CD4-positive, alpha-beta T cell treated with Interleukin-6 at 100 ng/mL for 8 hours (primary cell): Measurements from ENCODE around the gene KRTAP10-1.

Experiments used
- DNase-seq: peaks from one replicate; pipeline ENCODE4 v3.0.0-alpha.2; 2020; ENCODE audit warnings: mixed read lengths, low spot score

The KRTAP10-1 gene

GRCh38 chr21:44502171-44502958 is 37.6 kb downstream of the KRTAP10-1 start:
- no peak for DNase-seq

GRCh38 chr21:44500111-44500510 is 39.9 kb downstream of the KRTAP10-1 start:
- no peak for DNase-seq

- DNase-seq, result no peak
Measured at GRCh38 chr21:44499631-44500030, 40.4 kb downstream of the KRTAP10-1 start.

GRCh38 chr21:44499211-44499560 is 40.8 kb downstream of the KRTAP10-1 start:
- no peak for DNase-seq

GRCh38 chr21:44498280-44499210 is 41.5 kb downstream of the KRTAP10-1 start:
- DNase-seq, result no peak

GRCh38 chr21:44497703-44498126 is 42.3 kb downstream of the KRTAP10-1 start:
- DNase-seq, result no peak

GRCh38 chr21:44496564-44497550 is 43.1 kb downstream of the KRTAP10-1 start:
- no peak for DNase-seq

GRCh38 chr21:44495611-44496563 is 44.1 kb downstream of the KRTAP10-1 start:
- no peak for DNase-seq

- no peak for DNase-seq
Measured at GRCh38 chr21:44494956-44495355, 45.0 kb downstream of the KRTAP10-1 start.

GRCh38 chr21:44494418-44494817 is 45.6 kb downstream of the KRTAP10-1 start:
- DNase-seq, result no peak

- no peak for DNase-seq
Measured at GRCh38 chr21:44492567-44493385, 47.2 kb downstream of the KRTAP10-1 start.

GRCh38 chr21:44490816-44491215 is 49.2 kb downstream of the KRTAP10-1 start:
- no peak for DNase-seq

GRCh38 chr21:44490405-44490804 is 49.6 kb downstream of the KRTAP10-1 start:
- no peak for DNase-seq

GRCh38 chr21:44489962-44490361 is 50.0 kb downstream of the KRTAP10-1 start:
- DNase-seq, result no peak
